ENCODE results near the gene AK3.
A peak's percentile ranks its signal among the peaks of the same experiment; 100 is the strongest.

Gene AK3

GRCh38 chr9:4689021-4689420 lies 52.0 kb downstream of the AK3 start:
- Histone ChIP-seq H3K27me3 (ENCODE audit: control insufficient read depth in 2 of 2, insufficient read depth in 2 of 2, low read length in 2 of 2) (no peaks in the 10 kb centered on the region), H3K9ac (ENCODE audit: low read depth in 1 of 2, low read length in 2 of 2) (no peak overlapping the region), H3K36me3 (ENCODE audit: control insufficient read depth in 2 of 2, insufficient read depth in 2 of 2, low read length in 2 of 2) (peaks cover 26 to 33% of the 10 kb centered on the region in 2 donors), H3K27ac (ENCODE audit: low read depth in 2 of 2, low read length in 2 of 2) (no peak overlapping the region), H3K4me3 (ENCODE audit: low read length in 2 of 2) (no peak overlapping the region), H3K9me3 (ENCODE audit: control insufficient read depth in 2 of 2, low read length in 2 of 2) (no peaks in the 10 kb centered on the region), H3K4me1 (ENCODE audit: control insufficient read depth in 2 of 2, insufficient read depth in 2 of 2, low read length in 2 of 2) (no peaks in the 10 kb centered on the region)

GRCh38 chr9:4686584-4686983 lies 54.4 kb downstream of the AK3 start:
- no peak overlapping the region for H3K27ac ChIP-seq (ENCODE audit: low read depth in 2 of 2, low read length in 2 of 2)
- no peak overlapping the region for H3K4me3 ChIP-seq (ENCODE audit: low read length in 2 of 2)
- H3K9ac ChIP-seq (ENCODE audit: low read depth in 1 of 2, low read length in 2 of 2) = no peak overlapping the region
- H3K9me3 ChIP-seq (ENCODE audit: control insufficient read depth in 2 of 2, low read length in 2 of 2) = no peaks in the 10 kb centered on the region
- no peaks in the 10 kb centered on the region for H3K4me1 ChIP-seq (ENCODE audit: control insufficient read depth in 2 of 2, insufficient read depth in 2 of 2, low read length in 2 of 2)
- H3K36me3 ChIP-seq (ENCODE audit: control insufficient read depth in 2 of 2, insufficient read depth in 2 of 2, low read length in 2 of 2) = peaks cover 25 to 30% of the 10 kb centered on the region in 2 donors
- H3K27me3 ChIP-seq (ENCODE audit: control insufficient read depth in 2 of 2, insufficient read depth in 2 of 2, low read length in 2 of 2) = no peaks in the 10 kb centered on the region

- Histone ChIP-seq H3K9ac (ENCODE audit: low read depth in 1 of 2, low read length in 2 of 2) (no peak overlapping the region), H3K36me3 (ENCODE audit: control insufficient read depth in 2 of 2, insufficient read depth in 2 of 2, low read length in 2 of 2) (peaks cover 22 to 26% of the 10 kb centered on the region in 2 donors), H3K4me1 (ENCODE audit: control insufficient read depth in 2 of 2, insufficient read depth in 2 of 2, low read length in 2 of 2) (peaks cover 2% of the 10 kb centered on the region in 2 donors), H3K4me3 (ENCODE audit: low read length in 2 of 2) (no peak overlapping the region), H3K27me3 (ENCODE audit: control insufficient read depth in 2 of 2, insufficient read depth in 2 of 2, low read length in 2 of 2) (no peaks in the 10 kb centered on the region), H3K9me3 (ENCODE audit: control insufficient read depth in 2 of 2, low read length in 2 of 2) (no peaks in the 10 kb centered on the region), H3K27ac (ENCODE audit: low read depth in 2 of 2, low read length in 2 of 2) (no peak overlapping the region)
These were observed 54.9 kb downstream of the AK3 start for GRCh38 chr9:4686112-4686511.

- Histone ChIP-seq H3K27me3 (ENCODE audit: control insufficient read depth in 2 of 2, insufficient read depth in 2 of 2, low read length in 2 of 2) (no peaks in the 10 kb centered on the region), H3K9me3 (ENCODE audit: control insufficient read depth in 2 of 2, low read length in 2 of 2) (no peaks in the 10 kb centered on the region), H3K27ac (ENCODE audit: low read depth in 2 of 2, low read length in 2 of 2) (no peak overlapping the region), H3K36me3 (ENCODE audit: control insufficient read depth in 2 of 2, insufficient read depth in 2 of 2, low read length in 2 of 2) (peaks cover 11 to 16% of the 10 kb centered on the region in 2 donors), H3K4me3 (ENCODE audit: low read length in 2 of 2) (no peak overlapping the region), H3K4me1 (ENCODE audit: control insufficient read depth in 2 of 2, insufficient read depth in 2 of 2, low read length in 2 of 2) (peaks cover 8% of the 10 kb centered on the region in 2 donors), H3K9ac (ENCODE audit: low read depth in 1 of 2, low read length in 2 of 2) (no peak overlapping the region)
These were observed 56.2 kb downstream of the AK3 start for GRCh38 chr9:4684820-4685219.

GRCh38 chr9:4680750-4681149 lies 60.3 kb downstream of the AK3 start:
- Histone ChIP-seq H3K27ac (ENCODE audit: low read depth in 2 of 2, low read length in 2 of 2) (peak overlapping the region; percentile 97 to 99), H3K9ac (ENCODE audit: low read depth in 1 of 2, low read length in 2 of 2) (peak overlapping the region; percentile 95), H3K9me3 (ENCODE audit: control insufficient read depth in 2 of 2, low read length in 2 of 2) (no peaks in the 10 kb centered on the region), H3K4me1 (ENCODE audit: control insufficient read depth in 2 of 2, insufficient read depth in 2 of 2, low read length in 2 of 2) (peaks cover 12 to 21% of the 10 kb centered on the region in 2 donors), H3K4me3 (ENCODE audit: low read length in 2 of 2) (peak overlapping the region; percentile 89 to 96), H3K36me3 (ENCODE audit: control insufficient read depth in 2 of 2, insufficient read depth in 2 of 2, low read length in 2 of 2) (peaks cover 5 to 7% of the 10 kb centered on the region in 2 donors), H3K27me3 (ENCODE audit: control insufficient read depth in 2 of 2, insufficient read depth in 2 of 2, low read length in 2 of 2) (no peaks in the 10 kb centered on the region)

GRCh38 chr9:4680173-4680525 lies 60.9 kb downstream of the AK3 start:
- Histone ChIP-seq H3K4me1 (ENCODE audit: control insufficient read depth in 2 of 2, insufficient read depth in 2 of 2, low read length in 2 of 2) (peaks cover 12 to 21% of the 10 kb centered on the region in 2 donors), H3K9ac (ENCODE audit: low read depth in 1 of 2, low read length in 2 of 2) (peak overlapping the region; percentile 95)

GRCh38 chr9:4679268-4680172 lies 61.5 kb downstream of the AK3 start, which contains the start of gene CDC37L1:
Gene CDC37L1, plus strand, starts transcription at chr9:4679569. Its CDS starts 199 bp downstream, at chr9:4679768.
- H3K4me1 ChIP-seq (ENCODE audit: control insufficient read depth in 2 of 2, insufficient read depth in 2 of 2, low read length in 2 of 2) = peaks cover 12 to 21% of the 10 kb centered on the region in 2 donors
- no peaks in the 10 kb centered on the region for H3K27me3 ChIP-seq (ENCODE audit: control insufficient read depth in 2 of 2, insufficient read depth in 2 of 2, low read length in 2 of 2)
- H3K36me3 ChIP-seq (ENCODE audit: control insufficient read depth in 2 of 2, insufficient read depth in 2 of 2, low read length in 2 of 2) = no peaks in the 10 kb centered on the region
- H3K4me3 ChIP-seq (ENCODE audit: low read length in 2 of 2) = peak within 1 kb of the TSS; percentile 89 to 96
- peak within 1 kb of the TSS; percentile 95 to 98 for H3K9ac ChIP-seq (ENCODE audit: low read depth in 1 of 2, low read length in 2 of 2)
- H3K27ac ChIP-seq (ENCODE audit: low read depth in 2 of 2, low read length in 2 of 2) = peak within 1 kb of the TSS; percentile 97 to 99
- no peaks in the 10 kb centered on the region for H3K9me3 ChIP-seq (ENCODE audit: control insufficient read depth in 2 of 2, low read length in 2 of 2)

More at GRCh38 chr9:4680173-4680525, 60.9 kb downstream of the AK3 start:
- peak overlapping the region; percentile 89 to 96 for H3K4me3 ChIP-seq (ENCODE audit: low read length in 2 of 2)
- H3K9me3 ChIP-seq (ENCODE audit: control insufficient read depth in 2 of 2, low read length in 2 of 2) = no peaks in the 10 kb centered on the region
- peaks cover 4% of the 10 kb centered on the region in 2 donors for H3K36me3 ChIP-seq (ENCODE audit: control insufficient read depth in 2 of 2, insufficient read depth in 2 of 2, low read length in 2 of 2)
- no peaks in the 10 kb centered on the region for H3K27me3 ChIP-seq (ENCODE audit: control insufficient read depth in 2 of 2, insufficient read depth in 2 of 2, low read length in 2 of 2)
- H3K27ac ChIP-seq (ENCODE audit: low read depth in 2 of 2, low read length in 2 of 2) = peak overlapping the region; percentile 97 to 99

GRCh38 chr9:4678679-4679267 lies 62.2 kb downstream of the AK3 start:
- H3K4me3 ChIP-seq (ENCODE audit: low read length in 2 of 2) = peak overlapping the region; percentile 89 to 96
- H3K36me3 ChIP-seq (ENCODE audit: control insufficient read depth in 2 of 2, insufficient read depth in 2 of 2, low read length in 2 of 2) = no peaks in the 10 kb centered on the region
- H3K9me3 ChIP-seq (ENCODE audit: control insufficient read depth in 2 of 2, low read length in 2 of 2) = no peaks in the 10 kb centered on the region
- peaks cover 12 to 21% of the 10 kb centered on the region in 2 donors for H3K4me1 ChIP-seq (ENCODE audit: control insufficient read depth in 2 of 2, insufficient read depth in 2 of 2, low read length in 2 of 2)
- peak overlapping the region; percentile 97 to 99 for H3K27ac ChIP-seq (ENCODE audit: low read depth in 2 of 2, low read length in 2 of 2)
- H3K27me3 ChIP-seq (ENCODE audit: control insufficient read depth in 2 of 2, insufficient read depth in 2 of 2, low read length in 2 of 2) = no peaks in the 10 kb centered on the region
- H3K9ac ChIP-seq (ENCODE audit: low read depth in 1 of 2, low read length in 2 of 2) = peak overlapping the region; percentile 95 to 98

- Histone ChIP-seq H3K4me3 (ENCODE audit: low read length in 2 of 2) (no peak overlapping the region), H3K4me1 (ENCODE audit: control insufficient read depth in 2 of 2, insufficient read depth in 2 of 2, low read length in 2 of 2) (peaks cover 12 to 21% of the 10 kb centered on the region in 2 donors), H3K9ac (ENCODE audit: low read depth in 1 of 2, low read length in 2 of 2) (no peak overlapping the region), H3K27ac (ENCODE audit: low read depth in 2 of 2, low read length in 2 of 2) (peak overlapping the region in 1 of 2 donors; percentile 97), H3K27me3 (ENCODE audit: control insufficient read depth in 2 of 2, insufficient read depth in 2 of 2, low read length in 2 of 2) (no peaks in the 10 kb centered on the region), H3K9me3 (ENCODE audit: control insufficient read depth in 2 of 2, low read length in 2 of 2) (no peaks in the 10 kb centered on the region), H3K36me3 (ENCODE audit: control insufficient read depth in 2 of 2, insufficient read depth in 2 of 2, low read length in 2 of 2) (no peaks in the 10 kb centered on the region)
These were observed 63.6 kb downstream of the AK3 start for GRCh38 chr9:4677392-4677791.

- H3K9me3 ChIP-seq (ENCODE audit: control insufficient read depth in 2 of 2, low read length in 2 of 2) = no peaks in the 10 kb centered on the region
- no peak overlapping the region for H3K27ac ChIP-seq (ENCODE audit: low read depth in 2 of 2, low read length in 2 of 2)
- no peak overlapping the region for H3K4me3 ChIP-seq (ENCODE audit: low read length in 2 of 2)
- H3K4me1 ChIP-seq (ENCODE audit: control insufficient read depth in 2 of 2, insufficient read depth in 2 of 2, low read length in 2 of 2) = peaks cover 4 to 13% of the 10 kb centered on the region in 2 donors
- no peaks in the 10 kb centered on the region for H3K36me3 ChIP-seq (ENCODE audit: control insufficient read depth in 2 of 2, insufficient read depth in 2 of 2, low read length in 2 of 2)
- H3K27me3 ChIP-seq (ENCODE audit: control insufficient read depth in 2 of 2, insufficient read depth in 2 of 2, low read length in 2 of 2) = no peaks in the 10 kb centered on the region
- H3K9ac ChIP-seq (ENCODE audit: low read depth in 1 of 2, low read length in 2 of 2) = no peak overlapping the region
These were observed 66.2 kb downstream of the AK3 start for GRCh38 chr9:4674783-4675182.

Data from mucosa of rectum (tissue), 2 donors.